Astrocyte of the cerebellum (primary cell): Measurements from ENCODE around the gene PPP1R2.

Source experiments
- DNase-seq: peaks from one replicate; pipeline ENCODE4 v3.0.0-alpha.2; 2011; ENCODE audit warnings: low read depth
- H3K4me3 ChIP-seq: 2 replicates; pipeline ENCODE4 v1.5.1; 2011; ENCODE audit warnings: mild to moderate bottlenecking, low read depth, low read length, moderate library complexity
- in situ Hi-C: cut with HindIII; loops from 2 replicates; pipeline ENCODE4 v1.10.0; 2017; ENCODE audit warnings: low sequenced_read_pairs
- TF ChIP-seq, protein P1 (sequence below): IDR thresholded peaks from 2 replicates; pipeline ENCODE4 v1.5.1; 2012; ENCODE audit warnings: low read length, low read depth, moderate library complexity, mild to moderate bottlenecking; ENCODE audit errors: missing control alignments

PPP1R2 gene

DNA sequence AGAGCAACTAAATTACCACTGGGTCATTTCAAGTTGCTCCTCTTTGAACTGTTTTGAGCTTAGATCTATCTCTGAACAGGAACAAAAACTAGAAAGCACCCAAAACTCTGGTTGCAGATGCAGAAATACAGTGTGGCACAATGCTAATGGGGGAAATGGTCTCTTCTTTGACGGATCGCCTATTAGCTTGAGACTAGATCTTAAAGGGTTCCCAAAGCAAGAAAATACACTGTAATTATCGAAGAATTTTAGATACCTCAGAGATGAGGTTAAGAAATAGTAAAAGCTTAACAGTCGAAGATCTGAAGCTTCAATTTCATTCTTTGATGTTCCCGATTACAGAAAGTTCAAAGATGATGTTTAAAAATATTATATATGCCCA lies 818 bp downstream of the PPP1R2 start:
- TF ChIP-seq, protein P1, sequence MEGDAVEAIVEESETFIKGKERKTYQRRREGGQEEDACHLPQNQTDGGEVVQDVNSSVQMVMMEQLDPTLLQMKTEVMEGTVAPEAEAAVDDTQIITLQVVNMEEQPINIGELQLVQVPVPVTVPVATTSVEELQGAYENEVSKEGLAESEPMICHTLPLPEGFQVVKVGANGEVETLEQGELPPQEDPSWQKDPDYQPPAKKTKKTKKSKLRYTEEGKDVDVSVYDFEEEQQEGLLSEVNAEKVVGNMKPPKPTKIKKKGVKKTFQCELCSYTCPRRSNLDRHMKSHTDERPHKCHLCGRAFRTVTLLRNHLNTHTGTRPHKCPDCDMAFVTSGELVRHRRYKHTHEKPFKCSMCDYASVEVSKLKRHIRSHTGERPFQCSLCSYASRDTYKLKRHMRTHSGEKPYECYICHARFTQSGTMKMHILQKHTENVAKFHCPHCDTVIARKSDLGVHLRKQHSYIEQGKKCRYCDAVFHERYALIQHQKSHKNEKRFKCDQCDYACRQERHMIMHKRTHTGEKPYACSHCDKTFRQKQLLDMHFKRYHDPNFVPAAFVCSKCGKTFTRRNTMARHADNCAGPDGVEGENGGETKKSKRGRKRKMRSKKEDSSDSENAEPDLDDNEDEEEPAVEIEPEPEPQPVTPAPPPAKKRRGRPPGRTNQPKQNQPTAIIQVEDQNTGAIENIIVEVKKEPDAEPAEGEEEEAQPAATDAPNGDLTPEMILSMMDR = no peak
- in situ Hi-C loops = no loop called here
- peak overlapping the region; percentile 58 for H3K4me3 ChIP-seq
- no peak for DNase-seq

DNA sequence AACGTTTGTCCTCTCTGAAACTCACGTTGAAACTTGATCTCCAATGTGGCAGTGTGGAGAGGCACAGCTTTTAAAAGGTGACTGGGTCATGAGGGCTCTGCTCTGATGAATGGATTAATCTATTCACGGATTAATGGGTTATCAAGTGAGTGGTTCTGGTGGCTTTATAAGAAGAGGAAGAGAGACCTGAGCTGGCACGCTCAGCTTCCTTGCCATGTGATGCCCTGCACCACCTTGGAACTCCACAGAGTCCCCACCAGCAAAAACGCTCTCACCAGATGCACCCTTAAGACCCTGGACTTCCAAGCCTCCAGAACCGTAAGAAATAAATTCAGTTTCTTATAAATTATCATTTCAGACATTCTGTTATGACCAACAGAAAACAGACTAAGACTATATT lies 2.6 kb downstream of the PPP1R2 start:
- H3K4me3 ChIP-seq = no peak overlapping the region
- in situ Hi-C loops = no loop called here

DNA sequence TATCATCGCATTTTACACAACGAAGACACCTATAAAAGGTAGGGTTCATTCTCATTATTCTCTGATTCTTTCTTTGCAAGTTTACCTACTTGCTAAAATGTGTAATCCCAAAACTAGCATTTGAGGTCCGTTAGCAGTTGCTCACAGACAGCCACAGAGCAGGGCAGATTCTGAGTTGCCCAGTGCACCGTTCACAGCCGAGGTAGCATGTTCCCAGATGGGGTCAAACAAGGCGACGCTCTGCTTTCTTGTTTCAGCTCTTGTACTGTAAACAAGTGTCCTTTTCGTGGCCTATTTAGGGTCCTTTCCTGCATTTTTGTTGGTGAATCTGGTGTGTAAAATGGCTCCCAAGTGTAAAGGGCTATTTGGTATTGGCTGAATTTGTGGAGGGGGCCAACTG lies 3.1 kb downstream of the PPP1R2 start:
- no peak overlapping the region for H3K4me3 ChIP-seq
- in situ Hi-C loops = no loop called here
- no peak for DNase-seq
- TF ChIP-seq, protein P1 = no peak

More for the DNA sequence above, 2.6 kb downstream of the PPP1R2 start:
- TF ChIP-seq, protein P1 = no peak
- no peak for DNase-seq

DNA sequence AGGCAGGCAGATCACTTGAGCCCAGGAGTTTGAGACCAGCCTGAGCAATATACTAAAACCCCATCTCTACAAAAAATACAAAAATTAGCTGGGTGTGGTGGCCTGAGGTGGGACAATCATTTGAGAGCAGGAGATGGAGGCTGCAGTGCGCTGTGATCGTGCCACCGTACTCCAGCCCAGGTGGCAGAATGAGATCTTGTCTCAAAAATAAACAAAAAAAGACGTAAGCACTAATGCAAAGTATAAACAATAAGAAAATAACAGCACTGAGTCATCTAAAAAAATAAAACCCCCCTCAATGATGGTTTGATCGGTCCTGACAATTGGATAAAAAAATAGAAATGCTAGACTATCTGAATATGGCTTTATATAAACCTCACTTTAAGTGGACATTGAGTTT lies 3.6 kb downstream of the PPP1R2 start:
- TF ChIP-seq, protein P1 = no peak
- DNase-seq = no peak
- in situ Hi-C loops = no loop called here
- H3K4me3 ChIP-seq = no peak overlapping the region

DNA sequence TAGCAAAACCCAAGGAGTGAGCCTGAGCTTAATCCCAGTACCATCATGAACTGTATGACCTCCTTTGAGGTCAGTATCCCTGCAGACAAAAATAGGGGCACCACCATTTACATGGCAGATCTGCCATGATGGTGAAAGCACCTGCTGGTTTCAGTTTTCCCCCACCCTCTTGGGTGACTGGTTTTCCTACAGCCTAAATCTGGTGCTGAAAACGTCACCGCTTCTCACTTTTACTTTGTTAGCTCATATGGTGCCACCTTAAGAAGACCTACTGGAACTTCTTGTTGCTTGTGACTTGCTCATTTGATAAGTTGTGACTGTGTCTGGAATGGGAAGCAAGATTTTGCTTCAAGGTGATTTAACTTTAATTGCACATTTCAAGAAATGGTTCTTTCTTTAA lies 5.1 kb downstream of the PPP1R2 start:
- in situ Hi-C loops = no loop called here
- no peak overlapping the region for H3K4me3 ChIP-seq
- TF ChIP-seq, protein P1 = no peak
- DNase-seq = no peak

DNA sequence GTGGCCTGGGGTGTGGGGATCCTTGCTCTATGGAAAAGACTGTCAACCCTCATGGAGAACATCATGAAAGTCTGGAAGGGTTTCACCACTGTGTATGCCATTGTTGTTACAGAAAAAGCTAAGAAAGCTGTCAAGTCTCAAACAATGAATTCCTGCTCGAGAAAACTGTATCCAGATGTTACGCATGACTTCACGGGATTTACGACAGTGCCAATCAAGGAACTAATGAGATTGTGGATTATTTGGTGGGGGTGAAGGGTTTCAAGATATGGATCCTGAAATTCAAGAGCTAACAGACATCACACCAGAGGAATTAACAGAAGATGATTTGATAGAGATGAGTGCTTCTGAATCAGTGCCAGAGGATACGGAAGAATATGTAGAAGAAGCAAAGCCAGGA lies 7.8 kb downstream of the PPP1R2 start:
- DNase-seq = no peak
- H3K4me3 ChIP-seq = no peak overlapping the region
- TF ChIP-seq, protein P1 = no peak
- in situ Hi-C loops = no loop called here

DNA sequence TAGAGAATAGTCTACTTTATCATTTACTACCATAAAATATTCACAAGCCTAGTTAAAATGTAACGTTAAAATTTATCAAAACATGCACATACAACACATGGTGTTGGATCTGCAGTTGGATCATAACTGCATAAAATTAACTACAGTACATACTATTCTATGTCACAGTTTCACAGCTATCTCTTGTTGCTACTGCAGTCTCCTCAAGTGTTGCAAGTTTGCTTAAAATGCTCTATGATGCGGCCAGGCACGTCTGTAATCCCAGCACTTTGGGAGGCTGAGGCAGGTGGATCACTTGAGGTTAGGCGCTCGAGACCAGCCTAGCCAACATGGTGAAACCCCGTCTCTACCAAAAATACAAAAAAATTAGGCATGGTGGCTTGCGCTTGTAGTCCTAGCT lies 10.3 kb downstream of the PPP1R2 start:
- in situ Hi-C loops = no loop called here
- DNase-seq = no peak
- TF ChIP-seq, protein P1 = no peak
- H3K4me3 ChIP-seq = no peak overlapping the region
